Esophagus squamous epithelium (tissue), 5 donors: ENCODE data around the gene HPCAL1. TPM values are rescaled to one million over a fixed set of nuclear protein-coding genes. Genes with fewer than 3 reads are reported as not detected.

Experiments used
- DNase-seq: peaks from one replicate; lab custom pipeline; 2025; lab: John Stamatoyannopoulos, UW
- H3K27ac ChIP-seq, 4 donors: fragments of 200-600 bp; sonication (generic); one replicate each; pipeline ENCODE4 v1.5.1; 2016 to 2019; ENCODE audit warnings: mild to moderate bottlenecking in 1 of 4
- H3K27me3 ChIP-seq, 4 donors: fragments of 200-600 bp; sonication (generic); 1 replicate in 3 of 4; 2 replicates in 1 of 4; pipeline versions ENCODE4 v1.5.1 to v1.6.0; 2017 to 2021; ENCODE audit warnings: antibody characterized with exemption in 1 of 4
- H3K36me3 ChIP-seq, 3 donors: fragments of 200-600 bp; sonication (generic); one replicate each; pipeline ENCODE4 v1.5.1; 2016 to 2019
- H3K4me1 ChIP-seq, 3 donors: fragments of 200-600 bp; sonication (generic); one replicate each; pipeline ENCODE4 v1.5.1; 2017 to 2019
- H3K4me3 ChIP-seq, 4 donors: fragments of 200-600 bp; sonication (generic); 1 replicate in 3 of 4; 2 replicates in 1 of 4; pipeline ENCODE4 v1.5.1; 2016 to 2019; ENCODE audit warnings: mild to moderate bottlenecking in 2 of 4, moderate library complexity in 1 of 4
- H3K9me3 ChIP-seq, 3 donors: fragments of 200-600 bp; sonication (generic); one replicate each; pipeline ENCODE4 v1.5.1; 2016 to 2019
- CTCF ChIP-seq, 6 experiments: fragments of 450-650 bp in 4 of 6; fragments of 200-600 bp in 2 of 6; sonication (generic) in 2 of 6; IDR thresholded peaks; one replicate each; pipeline ENCODE4 v1.5.1; 2016 to 2019; ENCODE audit warnings: antibody characterized with exemption in 6 of 6, mild to moderate bottlenecking in 4 of 6, moderate library complexity in 4 of 6
- POLR2A ChIP-seq, 4 donors: fragments of 450-650 bp; IDR thresholded peaks; one replicate each; pipeline ENCODE4 v1.6.1; 2017; ENCODE audit warnings: antibody characterized with exemption in 4 of 4, mild to moderate bottlenecking in 4 of 4, moderate library complexity in 3 of 4
- WGBS, 2 donors: methylation state at CpG; one replicate each; pipeline ENCODE4 v1.1.5; 2018; 5-methylcytosine and 5-hydroxymethylcytosine counted together
- intact Hi-C: fragments of 100-400 bp; cut with DNase I; formaldehyde crosslinking; loops from one replicate; pipeline ENCODE4 v1.15.0; 2022
- total RNA-seq, 4 donors: library from RNA; depleted of rRNA; stranded (reverse); fragments of >200 nt; gene quantifications; one replicate each; pipeline ENCODE4 v1.1.0, GENCODE V29; 2016
- donor health status: DM: yes; HTN: yes; CAD: no.

HPCAL1 gene
- total RNA-seq, 4 donors from 2014 or later = 13.2 to 26.4 (median 20.5) TPM

DNA sequence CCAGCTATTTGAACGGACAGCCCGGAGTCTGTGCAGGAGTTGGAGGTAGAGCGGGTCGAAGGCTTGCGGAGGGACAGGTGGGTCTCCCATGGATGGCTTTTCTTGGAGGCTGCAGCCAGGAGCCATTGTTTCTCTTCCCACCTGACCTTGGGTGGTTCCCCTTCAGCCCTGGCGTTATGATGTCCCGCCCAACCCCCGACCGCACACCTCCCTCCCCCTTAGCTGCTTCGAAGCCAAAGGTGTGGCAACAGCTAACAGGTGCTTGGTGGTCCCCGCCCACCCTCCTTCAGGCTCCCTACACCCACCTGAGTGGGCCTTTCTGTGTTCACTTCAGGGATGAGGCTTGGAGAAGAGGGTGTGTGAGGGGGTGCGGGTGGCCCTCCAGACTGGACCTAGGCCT is 62.7 kb downstream of the HPCAL1 start:
- no peak overlapping the region for H3K27ac ChIP-seq
- H3K9me3 ChIP-seq = no peaks in the 10 kb centered on the region
- no peak overlapping the region for H3K4me3 ChIP-seq
- H3K27me3 ChIP-seq = no peaks in the 10 kb centered on the region
- intact Hi-C loops = no loop called here
- 97% methylated on average over 6 of the region's 12 CpGs; no CpG with 5 or more reads in 1 of the 2 donors for WGBS, 2 donors
- no peaks in the 10 kb centered on the region for H3K36me3 ChIP-seq
- DNase-seq = no peak
- TF ChIP-seq CTCF (IDR thresholded peaks at IDR 0.05) (no peak), POLR2A (IDR thresholded peaks at IDR 0.05) (no peak)
- peaks cover 0 to 5% (median 0%) of the 10 kb centered on the region in 3 donors for H3K4me1 ChIP-seq

DNA sequence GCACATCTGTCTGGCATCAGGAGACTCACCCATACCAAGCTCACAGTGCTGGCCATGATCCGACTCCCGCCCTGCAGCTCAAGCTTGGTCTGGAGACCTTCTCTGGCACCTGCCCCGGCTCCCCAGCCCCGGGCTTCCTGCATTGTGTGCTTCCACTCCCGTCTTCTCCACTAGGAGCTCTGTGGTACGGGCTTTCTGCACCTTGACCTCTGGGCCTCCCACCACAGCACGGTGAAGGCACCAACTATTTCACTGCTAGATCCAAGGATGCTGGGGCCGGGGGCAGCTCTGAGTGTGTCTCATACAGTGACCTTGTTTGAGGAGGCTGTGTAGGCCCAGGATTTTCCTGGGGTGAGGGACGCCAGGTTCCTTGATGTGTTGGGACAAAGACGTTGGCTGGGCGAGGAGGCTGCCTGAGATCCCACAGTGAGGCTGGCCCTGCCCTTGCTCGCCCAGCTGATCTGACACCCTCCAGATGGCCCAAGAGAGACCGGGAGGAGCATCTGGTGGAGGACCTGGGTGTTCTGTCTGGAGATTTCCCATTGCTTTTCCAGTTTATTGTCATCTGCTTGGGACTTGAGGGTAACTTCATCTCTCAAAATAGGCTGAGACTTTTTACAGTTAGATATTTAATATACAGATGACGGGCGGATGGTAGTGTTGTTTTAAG is 64.0 kb downstream of the HPCAL1 start:
- TF ChIP-seq POLR2A (IDR thresholded peaks at IDR 0.05) (no peak), CTCF (IDR thresholded peaks at IDR 0.05) (no peak)
- no peaks in the 10 kb centered on the region for H3K4me1 ChIP-seq

GRCh38 chr2:10367472-10368439 is 65.1 kb downstream of the HPCAL1 start:
- no peak for DNase-seq
- Histone ChIP-seq H3K27ac (no peak overlapping the region), H3K36me3 (no peaks in the 10 kb centered on the region), H3K4me3 (no peak overlapping the region), H3K27me3 (no peaks in the 10 kb centered on the region), H3K4me1 (no peaks in the 10 kb centered on the region), H3K9me3 (no peaks in the 10 kb centered on the region)
- TF ChIP-seq POLR2A (IDR thresholded peaks at IDR 0.05) = no peak
- TF ChIP-seq CTCF (IDR thresholded peaks at IDR 0.05) = no peak
- WGBS, 2 donors = 88 to 94% methylated on average over 10 to 16 of the region's 16 CpGs
- intact Hi-C loops = no loop called here

More for the DNA sequence above, 64.0 kb downstream of the HPCAL1 start:
- DNase-seq = no peak
- Histone ChIP-seq H3K4me3 (no peak overlapping the region), H3K9me3 (no peaks in the 10 kb centered on the region), H3K27ac (no peak overlapping the region), H3K36me3 (no peaks in the 10 kb centered on the region), H3K27me3 (no peaks in the 10 kb centered on the region)
- WGBS, 2 donors = 83 to 98% methylated on average over 9 of the region's 15 CpGs
- intact Hi-C loops = no loop called here

DNA sequence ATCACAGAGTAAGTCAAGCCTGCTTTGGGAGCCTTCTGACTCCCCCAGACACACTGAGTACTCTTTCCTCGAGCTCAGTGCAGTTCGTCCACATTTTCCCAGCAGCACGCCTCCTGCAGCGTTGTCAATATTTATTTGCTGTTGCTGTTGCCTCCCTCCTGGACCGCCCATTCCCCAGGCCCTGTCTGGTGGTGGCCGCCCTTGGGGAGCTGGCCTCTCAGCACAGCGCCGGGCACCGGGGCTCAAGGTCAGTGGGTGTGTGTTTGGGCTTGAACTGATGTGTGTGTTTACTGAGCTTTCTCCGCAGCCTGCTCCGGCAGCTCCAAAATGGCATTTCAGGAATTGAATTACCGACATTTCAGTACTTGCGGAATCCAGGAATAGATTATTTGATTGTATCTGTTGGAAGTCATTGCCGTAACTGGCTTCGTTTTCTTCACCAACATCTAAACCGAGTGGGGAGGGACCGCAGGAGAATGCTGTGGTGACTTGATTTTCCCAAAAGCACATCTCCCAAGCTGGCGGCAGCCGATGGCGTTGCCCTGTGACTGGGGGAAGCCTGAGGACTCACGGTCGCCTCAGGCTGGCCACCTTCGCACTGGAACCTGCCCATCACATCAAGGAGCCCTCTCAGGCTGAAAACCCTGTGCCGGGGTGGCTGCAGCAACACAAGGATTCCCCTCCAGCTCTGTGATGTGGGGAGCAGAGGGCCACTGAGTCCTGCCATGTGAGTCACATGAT is 66.0 kb downstream of the HPCAL1 start:
- Histone ChIP-seq H3K27me3 (no peaks in the 10 kb centered on the region), H3K4me1 (no peaks in the 10 kb centered on the region), H3K27ac (no peak overlapping the region), H3K4me3 (no peak overlapping the region), H3K9me3 (no peaks in the 10 kb centered on the region), H3K36me3 (no peaks in the 10 kb centered on the region)
- intact Hi-C loops = no loop called here
- TF ChIP-seq CTCF (IDR thresholded peaks at IDR 0.05) (no peak), POLR2A (IDR thresholded peaks at IDR 0.05) (no peak)
- DNase-seq = no peak
- WGBS, 2 donors = 88 to 91% methylated on average over 16 to 23 of the region's 24 CpGs
